ENCODE results near the gene ASXL2.
A peak's percentile ranks its signal among the peaks of the same experiment; 100 is the strongest.
"Not testable (repeated sequence)": the region's sequence is repeated elsewhere in the genome, so short reads cannot be mapped to it uniquely, and the experiment has no call there.

The ASXL2 gene

GRCh38 chr2:25831746-25832449 lies 46.4 kb downstream of the ASXL2 start:
- DNase-seq = no peak

DNA sequence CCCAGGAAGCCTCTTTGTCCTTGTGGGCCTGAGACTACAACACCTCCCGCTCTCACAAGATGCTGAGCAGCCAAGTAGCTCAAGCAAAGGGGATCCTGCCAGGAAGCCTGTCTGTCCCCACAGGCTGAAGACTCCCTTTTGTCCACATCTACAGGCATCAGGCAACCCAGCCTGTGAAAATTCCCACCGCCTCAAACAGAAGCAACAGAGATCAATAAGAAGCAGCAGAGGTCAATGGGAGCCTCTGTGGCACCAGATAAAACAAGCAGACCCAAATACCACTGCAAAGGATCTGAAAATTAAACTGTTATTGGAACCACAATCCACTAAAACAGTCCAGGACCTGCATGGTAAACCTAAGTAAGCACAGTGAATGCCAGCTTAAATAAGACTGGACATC lies 48.5 kb downstream of the ASXL2 start:
- DNase-seq = no peak

- DNase-seq = no peak
These were observed 48.9 kb downstream of the ASXL2 start for GRCh38 chr2:25829377-25829704.

GRCh38 chr2:25828532-25829376 lies 49.5 kb downstream of the ASXL2 start:
- not testable (repeated sequence) for DNase-seq

GRCh38 chr2:25825238-25825637 lies 53.0 kb downstream of the ASXL2 start:
- DNase-seq = peak; percentile 66

GRCh38 chr2:25824718-25825117 lies 53.6 kb downstream of the ASXL2 start:
- no peak for DNase-seq

GRCh38 chr2:25824216-25824615 lies 54.1 kb downstream of the ASXL2 start:
- no peak for DNase-seq

DNA sequence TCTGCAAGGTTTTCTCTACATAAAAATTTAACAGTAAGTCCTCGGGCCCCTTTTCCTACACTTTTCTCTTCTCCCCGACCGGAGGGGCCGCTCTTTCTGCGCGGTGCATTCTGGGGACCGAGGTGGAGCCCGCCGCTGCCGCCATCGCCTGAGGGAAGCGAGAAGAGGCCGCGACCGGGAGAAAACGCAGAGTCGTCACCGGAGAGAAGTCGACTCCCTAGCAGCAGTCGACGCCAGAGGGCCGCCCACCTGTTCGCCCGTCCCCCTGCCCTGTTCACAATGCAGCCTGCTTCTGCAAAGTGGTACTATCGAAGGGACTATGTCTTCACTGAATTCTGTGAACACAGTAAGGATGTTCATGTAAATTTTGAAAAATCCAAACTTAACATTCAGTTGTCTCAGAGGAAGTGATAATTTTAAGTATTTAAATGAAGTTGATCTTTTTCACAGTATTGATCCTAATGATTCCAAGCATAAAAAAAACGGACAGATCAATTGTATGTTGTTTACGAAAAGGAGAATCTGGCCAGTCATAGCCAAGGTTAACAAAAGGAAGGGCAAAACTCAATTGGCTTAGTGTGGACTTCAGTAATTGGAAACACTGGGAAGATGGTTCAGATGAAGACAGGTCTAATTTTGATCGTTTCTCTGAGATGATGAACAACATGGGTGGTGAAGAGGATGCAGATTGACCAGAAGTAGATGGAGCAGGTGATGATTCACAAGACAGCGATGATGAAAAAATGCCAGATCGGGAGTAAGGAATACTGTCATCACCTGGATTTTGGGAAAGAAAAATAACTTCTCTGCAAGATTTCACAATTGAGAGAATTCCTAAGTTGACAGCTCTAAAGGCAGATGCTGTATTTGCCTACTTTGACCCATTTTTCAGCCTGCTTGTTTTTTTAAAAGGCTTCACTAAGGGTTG lies 55.8 kb downstream of the ASXL2 start:
- DNase-seq = peak; percentile 73

GRCh38 chr2:25821225-25822056 lies 56.8 kb downstream of the ASXL2 start:
- DNase-seq = no peak

GRCh38 chr2:25819597-25820039 lies 58.7 kb downstream of the ASXL2 start:
- DNase-seq = no peak

DNA sequence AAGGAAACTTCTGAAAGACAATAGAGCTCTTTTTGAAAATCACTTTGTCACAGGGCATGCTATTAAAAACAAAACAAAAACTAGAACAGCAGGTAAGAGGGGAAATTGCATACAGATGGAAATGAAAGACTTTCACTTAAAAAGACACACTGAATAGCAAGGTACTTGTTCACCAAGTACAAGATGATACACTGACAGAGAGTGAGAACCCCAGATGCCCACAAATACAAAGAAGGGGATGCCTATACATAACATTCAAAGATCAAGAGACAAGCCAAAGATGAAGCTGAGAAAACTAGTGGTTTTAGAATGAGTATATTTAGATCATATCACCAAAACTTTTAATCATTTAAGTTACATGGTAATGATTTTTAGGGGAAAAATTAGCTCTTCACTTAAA lies 60.7 kb downstream of the ASXL2 start:
- DNase-seq = peak; percentile 23

DNA sequence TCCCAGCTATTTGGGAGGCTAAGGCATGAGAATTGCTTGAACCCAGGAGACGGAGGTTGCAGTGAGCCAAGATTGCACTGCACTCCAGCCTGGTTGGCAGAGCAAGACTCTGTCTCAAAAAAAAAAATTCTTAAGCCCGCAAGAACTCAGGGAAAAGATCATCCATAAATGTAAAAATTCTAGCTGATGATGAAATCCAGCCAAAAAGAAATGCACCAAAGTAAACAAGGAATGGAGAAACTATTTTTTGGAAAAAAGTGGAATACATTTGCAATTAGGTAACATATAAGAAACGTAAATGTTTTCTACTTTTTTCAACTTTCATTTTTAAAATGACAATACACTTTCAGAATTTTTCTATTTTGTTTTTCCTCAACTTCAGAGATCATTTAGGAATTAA lies 61.3 kb downstream of the ASXL2 start:
- no peak for DNase-seq

GRCh38 chr2:25816249-25816648 lies 62.0 kb downstream of the ASXL2 start:
- no peak for DNase-seq

DNA sequence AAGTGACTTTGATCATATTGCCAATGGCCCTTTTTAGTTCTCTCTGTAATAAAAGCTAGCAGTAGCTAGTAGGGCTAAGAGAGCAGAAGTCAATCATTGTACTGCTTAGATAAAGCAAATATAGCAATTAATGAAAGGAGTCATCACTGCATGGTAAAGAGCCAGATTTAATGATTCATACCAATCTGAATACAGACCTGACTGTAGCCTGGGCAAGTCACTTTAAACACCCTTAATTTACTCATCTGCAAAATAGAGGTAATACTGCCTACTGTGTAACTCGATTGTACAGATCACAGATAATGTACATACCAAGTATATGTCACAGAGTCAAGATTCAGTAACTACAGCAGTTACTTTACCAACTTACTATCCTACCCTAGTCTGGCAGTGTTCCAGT lies 63.6 kb downstream of the ASXL2 start:
- no peak for DNase-seq

DNA sequence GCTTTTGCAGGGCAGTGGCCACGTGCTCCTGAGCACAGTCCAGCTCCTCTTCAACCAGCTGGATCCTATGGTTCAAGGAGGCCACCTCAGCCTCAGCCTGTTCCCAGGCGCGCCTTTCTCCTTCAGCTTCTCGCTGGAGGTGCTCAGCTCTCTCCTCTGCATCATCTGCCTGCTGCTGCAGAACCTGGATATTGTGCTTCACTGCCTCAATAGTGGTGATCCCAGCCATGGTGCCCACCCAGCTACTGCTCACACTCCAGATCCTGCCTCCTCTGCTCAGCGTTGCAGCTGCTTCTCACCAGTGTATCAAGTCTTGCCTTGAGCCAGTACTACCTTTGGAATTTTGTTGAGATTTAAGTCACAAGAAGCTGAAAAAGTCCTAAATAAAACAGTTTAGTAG lies 67.9 kb downstream of the ASXL2 start:
- no peak for DNase-seq

- DNase-seq = no peak
These were observed 68.6 kb downstream of the ASXL2 start for GRCh38 chr2:25809646-25810045.

DNA sequence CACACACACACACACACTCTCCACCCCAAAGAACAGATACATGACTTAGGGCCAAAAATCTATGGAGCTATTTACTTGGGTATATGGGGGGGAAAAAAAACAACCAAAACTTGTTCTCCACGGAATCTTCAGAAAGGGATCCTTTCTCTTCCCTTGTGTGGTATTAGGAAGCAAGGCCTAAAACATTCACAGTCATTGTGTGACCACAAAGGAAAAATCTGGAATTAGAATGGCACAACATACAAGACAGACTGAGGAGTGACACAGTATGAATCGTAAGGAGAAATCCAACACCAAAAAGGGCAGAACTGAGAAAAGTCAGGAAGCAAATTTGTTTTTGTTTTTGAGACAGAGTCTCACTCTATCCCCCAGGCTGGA lies 70.3 kb downstream of the ASXL2 start:
- no peak for DNase-seq

- DNase-seq = no peak
These were observed 71.3 kb downstream of the ASXL2 start for GRCh38 chr2:25806941-25807340.

DNA sequence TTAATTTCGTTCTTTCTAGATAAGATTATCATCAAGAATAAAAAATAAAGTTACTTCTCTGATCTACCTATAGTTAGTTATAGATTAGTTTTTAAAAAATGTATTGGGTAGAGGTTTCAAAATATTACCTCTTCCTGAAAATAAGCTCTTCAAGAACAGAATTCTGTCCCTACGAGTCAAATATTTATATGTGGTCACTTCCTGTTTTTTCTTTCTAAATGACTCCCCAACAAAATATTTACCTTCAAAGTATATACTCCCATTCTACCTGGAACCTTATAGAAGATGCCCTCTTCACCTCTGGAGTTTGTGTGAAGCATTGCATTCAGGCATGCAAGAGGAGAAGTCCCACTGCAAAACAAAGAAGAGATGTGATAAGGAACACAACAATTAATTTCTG lies 72.3 kb downstream of the ASXL2 start:
- DNase-seq = no peak

DNA sequence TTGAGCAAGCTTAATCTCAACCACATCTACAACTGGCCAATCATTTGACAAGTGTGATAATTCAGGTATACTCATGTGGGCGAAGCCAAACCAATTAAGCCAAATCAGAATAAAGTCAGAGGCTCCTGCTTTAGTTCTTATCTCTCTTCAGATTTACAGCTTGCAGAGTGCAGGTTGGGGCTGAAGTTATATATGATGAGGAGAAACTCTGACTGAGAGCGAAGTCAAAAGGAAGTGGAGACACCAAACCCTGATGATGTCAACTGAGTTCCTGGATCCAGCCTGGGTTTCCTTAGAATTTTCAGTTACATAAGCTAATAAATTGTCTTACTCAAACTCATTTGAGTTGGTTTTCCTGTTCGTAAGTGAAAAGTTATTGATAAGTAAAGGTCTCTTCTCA lies 73.9 kb downstream of the ASXL2 start:
- no peak for DNase-seq

- DNase-seq = no peak
These were observed 79.0 kb downstream of the ASXL2 start for GRCh38 chr2:25799301-25799700.

All from stimulated activated CD4-positive, alpha-beta T cell treated with anti-CD3 and anti-CD28 coated beads, Interleukin-15, amount 100 ng/mL, for 24 hours (primary cell).